Measurements from ENCODE around the gene MAP3K7CL. TPM values are rescaled to one million over a fixed set of nuclear protein-coding genes. Genes with fewer than 3 reads are reported as not detected.

MAP3K7CL gene
- total and polyA plus RNA-seq, 2 experiments from 2014 or later, result 0.12 TPM; not detected in 1

DNA sequence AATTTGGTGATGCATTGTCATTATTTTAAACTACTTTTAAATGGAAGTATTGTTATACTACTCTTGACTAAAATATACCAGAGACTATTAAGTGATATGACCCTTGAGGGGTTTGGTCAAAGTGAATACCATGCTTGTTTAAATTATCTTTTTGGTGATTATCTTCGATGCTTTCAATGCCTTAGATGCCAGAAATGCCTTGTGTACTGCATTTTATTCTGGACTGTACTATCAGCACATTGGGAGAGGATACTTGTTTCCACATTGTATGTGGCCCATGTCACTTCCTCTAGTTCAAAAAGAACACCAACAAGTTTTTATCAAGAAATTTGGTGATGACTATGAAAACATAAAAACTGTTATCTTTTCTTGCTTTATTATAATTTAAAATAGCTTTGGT is 16.3 kb downstream of the MAP3K7CL start:
- Histone ChIP-seq H3K27ac (no peak overlapping the region), H3K4me1 (ENCODE audit: low read depth) (no peaks in the 10 kb centered on the region), H3K4me3 (no peak overlapping the region), H3K27me3 (no peaks in the 10 kb centered on the region), H3K36me3 (no peaks in the 10 kb centered on the region), H3K9me3 (ENCODE audit: low read depth) (no peaks in the 10 kb centered on the region)
- DNase-seq (ENCODE audit: low read depth in 1 of 2, low spot score in 1 of 2), result no peak
- TF ChIP-seq, protein P1, sequence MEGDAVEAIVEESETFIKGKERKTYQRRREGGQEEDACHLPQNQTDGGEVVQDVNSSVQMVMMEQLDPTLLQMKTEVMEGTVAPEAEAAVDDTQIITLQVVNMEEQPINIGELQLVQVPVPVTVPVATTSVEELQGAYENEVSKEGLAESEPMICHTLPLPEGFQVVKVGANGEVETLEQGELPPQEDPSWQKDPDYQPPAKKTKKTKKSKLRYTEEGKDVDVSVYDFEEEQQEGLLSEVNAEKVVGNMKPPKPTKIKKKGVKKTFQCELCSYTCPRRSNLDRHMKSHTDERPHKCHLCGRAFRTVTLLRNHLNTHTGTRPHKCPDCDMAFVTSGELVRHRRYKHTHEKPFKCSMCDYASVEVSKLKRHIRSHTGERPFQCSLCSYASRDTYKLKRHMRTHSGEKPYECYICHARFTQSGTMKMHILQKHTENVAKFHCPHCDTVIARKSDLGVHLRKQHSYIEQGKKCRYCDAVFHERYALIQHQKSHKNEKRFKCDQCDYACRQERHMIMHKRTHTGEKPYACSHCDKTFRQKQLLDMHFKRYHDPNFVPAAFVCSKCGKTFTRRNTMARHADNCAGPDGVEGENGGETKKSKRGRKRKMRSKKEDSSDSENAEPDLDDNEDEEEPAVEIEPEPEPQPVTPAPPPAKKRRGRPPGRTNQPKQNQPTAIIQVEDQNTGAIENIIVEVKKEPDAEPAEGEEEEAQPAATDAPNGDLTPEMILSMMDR (IDR thresholded peaks at IDR 0.05; ENCODE audit: low read depth, low read length), result no peak

DNA sequence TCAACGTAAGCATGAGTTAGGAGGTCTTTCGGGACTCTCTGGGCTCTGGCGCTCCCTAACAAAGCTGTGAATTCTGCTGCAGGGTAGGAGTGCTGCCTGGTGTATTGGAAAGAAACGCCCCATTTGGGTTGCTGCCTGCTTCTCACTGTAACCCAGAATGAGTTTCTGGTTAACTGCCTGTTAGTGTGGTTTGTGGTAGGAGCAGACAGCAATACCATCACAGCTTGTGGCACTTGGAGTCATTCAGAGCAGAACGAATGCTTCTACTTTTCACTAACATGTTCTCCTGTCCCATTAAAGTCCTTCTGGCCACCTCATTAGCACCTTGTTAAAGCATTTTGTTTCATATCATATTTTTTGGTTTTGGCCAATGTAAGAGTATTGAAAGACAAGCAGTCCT is 18.1 kb downstream of the MAP3K7CL start:
- TF ChIP-seq, protein P1 (IDR thresholded peaks at IDR 0.05; ENCODE audit: low read depth, low read length), result no peak
- Histone ChIP-seq H3K36me3 (no peaks in the 10 kb centered on the region), H3K27ac (no peak overlapping the region), H3K9me3 (ENCODE audit: low read depth) (no peaks in the 10 kb centered on the region), H3K4me3 (no peak overlapping the region), H3K27me3 (no peaks in the 10 kb centered on the region), H3K4me1 (ENCODE audit: low read depth) (no peaks in the 10 kb centered on the region)
- peak in 1 of 2 donors; percentile 54 for DNase-seq (ENCODE audit: low read depth in 1 of 2, low spot score in 1 of 2)

DNA sequence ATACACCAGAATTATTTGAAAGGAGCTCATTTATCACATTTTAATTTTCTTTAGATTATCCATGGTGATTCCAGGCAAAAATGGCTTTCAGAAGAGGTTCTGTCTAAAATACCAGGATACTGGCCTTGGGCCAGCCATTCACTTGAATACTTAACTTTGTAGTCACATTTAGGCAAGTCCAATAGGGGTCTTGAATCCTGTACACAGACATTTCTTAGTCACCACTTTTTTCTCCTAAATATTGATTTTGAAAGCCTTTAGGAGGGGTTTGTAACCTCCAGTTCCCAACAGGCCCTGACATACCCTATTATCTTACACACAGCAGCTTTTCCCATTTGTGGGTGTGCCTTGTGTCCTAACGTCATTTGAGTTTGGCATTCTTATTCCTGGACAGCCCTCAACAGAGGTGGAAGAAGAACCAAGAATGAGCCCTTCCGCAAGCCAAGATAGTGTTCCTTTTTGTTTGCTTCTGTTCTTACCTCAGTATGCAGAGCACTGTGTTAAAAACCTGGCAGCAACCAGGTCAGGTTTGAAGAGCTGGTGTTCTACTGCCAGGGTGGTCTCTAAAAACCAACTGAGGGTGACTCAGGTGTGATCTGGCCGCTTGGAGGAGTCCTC is 19.5 kb downstream of the MAP3K7CL start:
- TF ChIP-seq, protein P1 (IDR thresholded peaks at IDR 0.05; ENCODE audit: low read depth, low read length), result no peak
- Histone ChIP-seq H3K4me1 (ENCODE audit: low read depth) (no peaks in the 10 kb centered on the region), H3K9me3 (ENCODE audit: low read depth) (no peaks in the 10 kb centered on the region), H3K27me3 (no peaks in the 10 kb centered on the region), H3K36me3 (no peaks in the 10 kb centered on the region), H3K27ac (no peak overlapping the region), H3K4me3 (no peak overlapping the region)
- DNase-seq (ENCODE audit: low read depth in 1 of 2, low spot score in 1 of 2), result peak in 1 of 2 donors; percentile 42

DNA sequence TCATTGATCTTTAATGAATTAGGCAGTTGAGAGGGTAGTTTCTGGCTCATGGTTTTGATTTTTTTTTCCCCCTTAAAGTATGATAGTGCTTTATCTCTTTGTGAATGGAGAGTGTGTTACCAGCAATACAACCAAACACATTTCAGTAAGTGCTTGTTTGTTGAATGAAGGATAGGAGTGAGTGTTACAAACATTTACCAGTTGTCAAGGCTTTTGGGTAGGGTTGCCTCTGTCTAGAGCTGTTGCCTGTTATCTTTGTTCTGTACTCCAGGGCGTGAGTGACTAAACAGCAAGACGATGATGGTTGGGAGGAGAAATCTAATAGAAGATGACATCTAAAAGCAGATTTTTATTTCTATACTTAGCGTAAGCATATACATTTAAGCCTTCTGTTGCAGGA is 21.5 kb downstream of the MAP3K7CL start:
- H3K27ac ChIP-seq, result no peak overlapping the region
- TF ChIP-seq, protein P1 (IDR thresholded peaks at IDR 0.05; ENCODE audit: low read depth, low read length), result no peak
- peak; percentile 17 to 48 for DNase-seq (ENCODE audit: low read depth in 1 of 2, low spot score in 1 of 2)
- no peaks in the 10 kb centered on the region for H3K9me3 ChIP-seq (ENCODE audit: low read depth)
- no peaks in the 10 kb centered on the region for H3K36me3 ChIP-seq
- no peak overlapping the region for H3K4me3 ChIP-seq
- H3K4me1 ChIP-seq (ENCODE audit: low read depth), result no peaks in the 10 kb centered on the region
- no peaks in the 10 kb centered on the region for H3K27me3 ChIP-seq

DNA sequence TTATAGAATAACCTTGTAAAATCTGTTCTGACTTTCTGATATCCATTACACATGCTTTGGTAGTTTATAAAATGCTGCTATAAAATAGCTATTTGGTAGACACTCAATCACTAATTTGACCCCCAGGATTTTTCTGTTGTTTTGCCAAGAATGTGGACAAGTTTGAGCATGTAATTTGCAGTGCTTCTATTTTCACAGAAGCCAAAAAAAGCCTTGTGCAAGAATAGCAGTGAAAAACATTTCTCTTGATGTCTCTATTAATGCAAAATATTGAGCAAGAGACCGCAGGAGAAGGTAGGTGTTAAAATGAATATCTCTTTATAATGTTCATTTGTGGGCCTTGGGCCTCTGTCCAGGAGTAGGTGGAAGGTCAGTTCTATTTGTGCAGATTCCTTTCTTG is 22.5 kb downstream of the MAP3K7CL start:
- TF ChIP-seq, protein P1 (IDR thresholded peaks at IDR 0.05; ENCODE audit: low read depth, low read length), result no peak
- Histone ChIP-seq H3K27me3 (no peaks in the 10 kb centered on the region), H3K4me1 (ENCODE audit: low read depth) (no peaks in the 10 kb centered on the region), H3K9me3 (ENCODE audit: low read depth) (no peaks in the 10 kb centered on the region), H3K36me3 (no peaks in the 10 kb centered on the region), H3K27ac (no peak overlapping the region), H3K4me3 (no peak overlapping the region)
- DNase-seq (ENCODE audit: low read depth in 1 of 2, low spot score in 1 of 2), result peak in 1 of 2 donors; percentile 62
